Pancreas (tissue), 10 donors: ENCODE data around the gene ANKRD33B. TPM values are rescaled to one million over a fixed set of nuclear protein-coding genes. Genes with fewer than 3 reads are reported as not detected.

Experiments used
- ATAC-seq, 4 donors: fragments of 200-7000 bp; cut with Tn5 transposase; one replicate each; pipeline versions ENCODE4 v1.8.0 to v1.9.1; 2020; ENCODE audit warnings: mild to moderate bottlenecking in 4 of 4, moderate library complexity in 4 of 4
- DNase-seq, 6 donors: peaks; one replicate each; pipeline ENCODE4 v3.0.0-alpha.2; 2020
- FAIRE-seq: peaks from 2 replicates; lab custom pipeline; 2012; peaks lifted over from hg19 to GRCh38; lab: Jason Lieb, UNC
- H3K27ac ChIP-seq, 4 donors: fragments of 200-600 bp; sonication (generic); 1 replicate in 3 of 4; 2 replicates in 1 of 4; pipeline versions ENCODE4 v1.5.0 to v1.8.0; 2020
- H3K27me3 ChIP-seq, 4 donors: fragments of 200-600 bp; one replicate each; pipeline ENCODE4 v1.8.0; 2021
- H3K36me3 ChIP-seq, 3 donors: fragments of 200-600 bp; sonication (generic) in 1 of 3; one replicate each; pipeline versions ENCODE4 v1.5.0 to v1.8.0; 2020 to 2021
- H3K4me1 ChIP-seq, 3 donors: fragments of 200-600 bp; one replicate each; pipeline ENCODE4 v1.8.0; 2021
- H3K4me3 ChIP-seq, 4 donors: fragments of 200-600 bp; sonication (generic) in 2 of 4; one replicate each; pipeline versions ENCODE4 v1.5.0 to v1.8.0; 2020 to 2021
- H3K9me3 ChIP-seq, 4 donors: fragments of 200-600 bp; one replicate each; pipeline ENCODE4 v1.8.0; 2021
- CTCF ChIP-seq, 4 donors: fragments of 200-600 bp; sonication (generic) in 3 of 4; IDR thresholded peaks; one replicate each; pipeline versions ENCODE4 v1.5.0 to v1.8.0; 2021; ENCODE audit warnings: antibody characterized with exemption in 4 of 4
- WGBS, 2 donors: extraction: QIAGEN DNeasy Blood & Tissue Kit; methylation state at CpG; one replicate each; pipeline ENCODE4 v1.1.7; 2013; 5-methylcytosine and 5-hydroxymethylcytosine counted together
- intact Hi-C, 3 donors: fragments of 100-400 bp; cut with DNase I; formaldehyde crosslinking; loops; one replicate each; pipeline versions ENCODE4 v1.11.1 to v1.14.2; 2022
- polyA plus RNA-seq, 2 donors: library from polyadenylated mRNA; stranded (reverse); fragments of 200-250 nt; gene quantifications; one replicate each; pipeline ENCODE4 v1.2.3, GENCODE V29; 2013
- total RNA-seq, 6 donors: library from RNA; stranded (reverse); fragmentation: NEBNext Ultra II Directional in 4 of 6; extraction: Animal tissue kit (Norgen Biotek cat#: 25700) in 4 of 6; gene quantifications; one replicate each; pipeline versions ENCODE4 v1.2.1 to v1.2.4, GENCODE V29; 2021 to 2023
- donor health status: healthy with polysubstance abuse.
- donor health status: DM: no; HTN: no; CAD: no; lungs with moderate emphysema.
- donor health status: DM: no; HTN: no; CAD: no.
- donor health status: control.
- donor health status: control.
- donor health status: Bipolar disorder and iron deficiency.
- donor health status: DM: yes; HTN: yes; CAD: no.
- donor health status: DM: no; HTN: no; CAD: no.
- donor health status: DM: no; HTN: no; CAD: no.
- donor health status: DM: yes; HTN: yes; CAD: no.

The ANKRD33B gene
- total and polyA plus RNA-seq, 8 donors, result 0.57 to 2.7 (median 1.1) TPM

- Histone ChIP-seq H3K36me3 (peaks cover 0 to 17% (median 13%) of the 10 kb centered on the region in 3 donors), H3K4me1 (no peaks in the 10 kb centered on the region), H3K4me3 (no peak overlapping the region), H3K27ac (no peak overlapping the region), H3K9me3 (no peaks in the 10 kb centered on the region), H3K27me3 (no peaks in the 10 kb centered on the region)
- no peak for FAIRE-seq
- TF ChIP-seq CTCF (IDR thresholded peaks at IDR 0.05), result no peak
- intact Hi-C loops, result no loop called here
- no peak for DNase-seq
- ATAC-seq, result no peak
- WGBS, 2 donors, result 97 to 99% methylated on average over 2 of the region's 2 CpGs
Observed at GRCh38 chr5:10686890-10687289, 123.0 kb downstream of the ANKRD33B start.

- intact Hi-C loops, result no loop called here
- H3K27me3 ChIP-seq, result no peaks in the 10 kb centered on the region
- no peak for TF ChIP-seq CTCF (IDR thresholded peaks at IDR 0.05)
- 93 to 97% methylated on average over 12 to 13 of the region's 13 CpGs for WGBS, 2 donors
- H3K4me3 ChIP-seq, result no peak overlapping the region
- H3K4me1 ChIP-seq, result no peaks in the 10 kb centered on the region
- H3K9me3 ChIP-seq, result no peaks in the 10 kb centered on the region
- no peak overlapping the region for H3K27ac ChIP-seq
- DNase-seq, result no peak
- H3K36me3 ChIP-seq, result no peaks in the 10 kb centered on the region
- FAIRE-seq, result no peak
- ATAC-seq, result peak in 2 of 4 donors; percentile 19 to 28
Observed at GRCh38 chr5:10688651-10689171, 124.8 kb downstream of the ANKRD33B start.

- WGBS, 2 donors, result 81 to 88% methylated on average over 11 of the region's 11 CpGs
- Histone ChIP-seq H3K27ac (no peak overlapping the region), H3K4me3 (no peak overlapping the region), H3K27me3 (no peaks in the 10 kb centered on the region), H3K9me3 (no peaks in the 10 kb centered on the region), H3K36me3 (no peaks in the 10 kb centered on the region), H3K4me1 (no peaks in the 10 kb centered on the region)
- no peak for TF ChIP-seq CTCF (IDR thresholded peaks at IDR 0.05)
- peak in 3 of 4 donors; percentile 33 to 43 (median 39) for ATAC-seq
- intact Hi-C loops, result loop anchor here in 2 of 3 donors (10.0 kb wide), 1 partner anchor 165 kb away; no protein-coding TSS in a partner anchor
- no peak for FAIRE-seq
- no peak for DNase-seq
Observed at GRCh38 chr5:10689391-10690081, 125.7 kb downstream of the ANKRD33B start.

- no peak for FAIRE-seq
Observed at GRCh38 chr5:10690460-10691440, 126.9 kb downstream of the ANKRD33B start.

More at GRCh38 chr5:10690460-10691440, 126.9 kb downstream of the ANKRD33B start:
- WGBS, 2 donors, result 83 to 86% methylated on average over 14 of the region's 14 CpGs
- intact Hi-C loops, result loop anchor here in 2 of 3 donors (10.0 kb wide), 1 partner anchor 164 kb away; no protein-coding TSS in a partner anchor
- Histone ChIP-seq H3K4me1 (peaks cover 0 to 9% (median 0%) of the 10 kb centered on the region in 3 donors), H3K27ac (no peak overlapping the region), H3K27me3 (no peaks in the 10 kb centered on the region), H3K9me3 (no peaks in the 10 kb centered on the region), H3K36me3 (no peaks in the 10 kb centered on the region), H3K4me3 (no peak overlapping the region)
- no peak for TF ChIP-seq CTCF (IDR thresholded peaks at IDR 0.05)
- DNase-seq, result no peak
- ATAC-seq, result no peak
